ENCODE measurements around the gene ADGRB3. TPM values are rescaled to one million over a fixed set of nuclear protein-coding genes. Genes with fewer than 3 reads are reported as not detected.

ADGRB3 gene
- total RNA-seq, 6 donors from 2014 or later: 1.1 to 7.3 (median 3.0) TPM

DNA sequence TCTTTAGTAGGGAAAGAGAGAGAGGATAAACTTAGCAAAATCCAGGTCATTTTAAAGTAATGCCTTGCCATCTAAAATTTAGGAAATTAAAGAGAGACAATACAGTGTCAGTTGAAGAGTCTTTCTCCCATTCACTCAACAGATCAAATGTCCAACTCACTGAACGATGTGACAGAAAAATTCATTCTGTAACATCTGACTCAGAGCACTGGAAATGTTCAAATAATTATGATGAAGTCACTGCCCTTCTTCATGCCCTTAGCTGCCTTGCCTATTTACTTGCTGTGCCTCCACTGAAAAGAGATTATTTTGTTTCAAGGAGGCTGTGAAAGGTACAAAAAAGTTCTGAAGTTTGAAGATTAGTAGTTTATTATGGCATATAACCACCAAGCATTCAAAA is 434.8 kb downstream of the ADGRB3 start:
- no peak for TF ChIP-seq POLR2A (IDR thresholded peaks at IDR 0.05)
- TF ChIP-seq EP300 (IDR thresholded peaks at IDR 0.05): no peak
- TF ChIP-seq, protein P1, sequence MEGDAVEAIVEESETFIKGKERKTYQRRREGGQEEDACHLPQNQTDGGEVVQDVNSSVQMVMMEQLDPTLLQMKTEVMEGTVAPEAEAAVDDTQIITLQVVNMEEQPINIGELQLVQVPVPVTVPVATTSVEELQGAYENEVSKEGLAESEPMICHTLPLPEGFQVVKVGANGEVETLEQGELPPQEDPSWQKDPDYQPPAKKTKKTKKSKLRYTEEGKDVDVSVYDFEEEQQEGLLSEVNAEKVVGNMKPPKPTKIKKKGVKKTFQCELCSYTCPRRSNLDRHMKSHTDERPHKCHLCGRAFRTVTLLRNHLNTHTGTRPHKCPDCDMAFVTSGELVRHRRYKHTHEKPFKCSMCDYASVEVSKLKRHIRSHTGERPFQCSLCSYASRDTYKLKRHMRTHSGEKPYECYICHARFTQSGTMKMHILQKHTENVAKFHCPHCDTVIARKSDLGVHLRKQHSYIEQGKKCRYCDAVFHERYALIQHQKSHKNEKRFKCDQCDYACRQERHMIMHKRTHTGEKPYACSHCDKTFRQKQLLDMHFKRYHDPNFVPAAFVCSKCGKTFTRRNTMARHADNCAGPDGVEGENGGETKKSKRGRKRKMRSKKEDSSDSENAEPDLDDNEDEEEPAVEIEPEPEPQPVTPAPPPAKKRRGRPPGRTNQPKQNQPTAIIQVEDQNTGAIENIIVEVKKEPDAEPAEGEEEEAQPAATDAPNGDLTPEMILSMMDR (IDR thresholded peaks at IDR 0.05): no peak
- no peak for TF ChIP-seq POLR2AphosphoS5 (IDR thresholded peaks at IDR 0.05)
- H3K36me3 ChIP-seq: no peaks in the 10 kb centered on the region
- no peak overlapping the region for H3K27ac ChIP-seq
- H3K27me3 ChIP-seq: no peaks in the 10 kb centered on the region
- WGBS, 2 donors: 81 to 90% methylated on average over 1 of the region's 1 CpG
- H3K4me3 ChIP-seq: no peak overlapping the region
- H3K9me3 ChIP-seq: no peaks in the 10 kb centered on the region
- DNase-seq: no peak
- ATAC-seq (ENCODE audit: low FRiP score in 2 of 2): no peak
- no peaks in the 10 kb centered on the region for H3K4me1 ChIP-seq

GRCh38 chr6:69072796-69073195 is 437.7 kb downstream of the ADGRB3 start:
- Histone ChIP-seq H3K4me3 (no peak overlapping the region), H3K27ac (no peak overlapping the region), H3K9me3 (no peaks in the 10 kb centered on the region), H3K27me3 (no peaks in the 10 kb centered on the region), H3K36me3 (no peaks in the 10 kb centered on the region), H3K4me1 (no peaks in the 10 kb centered on the region)
- WGBS, 2 donors: 72 to 90% methylated on average over 1 of the region's 1 CpG
- no peak for ATAC-seq (ENCODE audit: low FRiP score in 2 of 2)
- TF ChIP-seq POLR2A (IDR thresholded peaks at IDR 0.05): no peak
- TF ChIP-seq, protein P1 (IDR thresholded peaks at IDR 0.05): no peak
- TF ChIP-seq EP300 (IDR thresholded peaks at IDR 0.05): no peak
- TF ChIP-seq POLR2AphosphoS5 (IDR thresholded peaks at IDR 0.05): no peak
- DNase-seq: no peak

DNA sequence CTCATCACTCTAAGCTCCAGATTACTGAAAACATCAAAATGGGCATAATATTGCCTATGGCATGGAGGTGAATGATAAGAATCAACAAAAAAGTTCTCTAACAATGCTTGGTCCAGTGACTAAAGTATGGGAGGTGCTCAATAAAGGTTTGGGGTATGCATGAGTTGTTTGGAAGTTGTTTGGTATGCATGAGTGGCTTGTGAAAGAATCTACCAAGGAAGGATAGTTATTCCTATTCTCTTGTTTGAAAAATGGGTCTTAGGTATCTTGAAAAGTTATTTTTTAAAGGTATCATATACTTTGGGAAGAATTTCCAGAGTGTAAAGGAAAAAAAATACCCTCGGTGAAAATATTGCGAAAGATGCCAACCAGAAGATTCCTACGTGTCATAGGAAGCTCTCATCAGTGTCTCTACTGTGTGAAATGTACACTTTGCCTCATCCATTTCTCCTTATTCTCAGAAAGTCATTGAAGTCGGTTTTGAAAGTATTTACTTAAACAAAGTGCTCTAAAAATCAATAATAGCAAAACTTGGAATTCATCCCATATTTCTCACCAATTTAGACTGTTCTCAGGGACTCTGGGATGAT is 449.8 kb downstream of the ADGRB3 start:
- H3K36me3 ChIP-seq: no peaks in the 10 kb centered on the region
- H3K27me3 ChIP-seq: no peaks in the 10 kb centered on the region
- no peak for TF ChIP-seq EP300 (IDR thresholded peaks at IDR 0.05)
- TF ChIP-seq POLR2AphosphoS5 (IDR thresholded peaks at IDR 0.05): no peak
- no peak for TF ChIP-seq POLR2A (IDR thresholded peaks at IDR 0.05)
- H3K4me1 ChIP-seq: no peaks in the 10 kb centered on the region
- WGBS, 2 donors: 63 to 69% methylated on average over 4 of the region's 4 CpGs
- H3K9me3 ChIP-seq: no peaks in the 10 kb centered on the region
- H3K27ac ChIP-seq: no peak overlapping the region
- ATAC-seq (ENCODE audit: low FRiP score in 2 of 2) (no peak), DNase-seq (no peak)
- H3K4me3 ChIP-seq: no peak overlapping the region

GRCh38 chr6:69086689-69087088 is 451.6 kb downstream of the ADGRB3 start:
- TF ChIP-seq EP300 (IDR thresholded peaks at IDR 0.05) (no peak), POLR2A (IDR thresholded peaks at IDR 0.05) (no peak), POLR2AphosphoS5 (IDR thresholded peaks at IDR 0.05) (no peak)
- TF ChIP-seq, protein P1 (IDR thresholded peaks at IDR 0.05): no peak
- WGBS, 2 donors: 82 to 87% methylated on average over 2 of the region's 2 CpGs
- ATAC-seq (ENCODE audit: low FRiP score in 2 of 2) (no peak), DNase-seq (no peak)
- Histone ChIP-seq H3K4me3 (no peak overlapping the region), H3K4me1 (no peaks in the 10 kb centered on the region), H3K9me3 (no peaks in the 10 kb centered on the region), H3K27me3 (no peaks in the 10 kb centered on the region), H3K36me3 (no peaks in the 10 kb centered on the region), H3K27ac (no peak overlapping the region)

DNA sequence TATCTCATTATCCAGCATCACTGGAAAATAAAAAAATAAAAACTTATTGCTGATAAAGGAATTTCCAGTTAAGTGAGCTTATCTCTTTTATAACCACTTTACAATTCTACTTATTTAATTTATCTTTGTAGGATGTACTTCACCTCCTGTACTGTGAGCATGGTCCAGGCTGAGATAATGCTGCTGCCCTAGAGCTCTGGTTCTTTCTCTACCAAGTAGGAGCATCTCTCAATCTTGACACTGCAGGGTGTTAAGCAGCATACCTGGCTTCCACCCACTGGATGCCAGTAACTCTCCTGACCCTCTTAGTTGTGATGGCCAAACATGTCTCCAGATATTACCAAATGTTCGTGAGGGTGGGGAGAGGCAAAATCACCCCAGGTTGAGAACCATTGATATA is 454.5 kb downstream of the ADGRB3 start:
- H3K4me3 ChIP-seq: no peak overlapping the region
- WGBS, 2 donors: 81% methylated on average over 1 of the region's 1 CpG

More for the DNA sequence above, 454.5 kb downstream of the ADGRB3 start:
- H3K36me3 ChIP-seq: no peaks in the 10 kb centered on the region
- H3K9me3 ChIP-seq: no peaks in the 10 kb centered on the region
- ATAC-seq (ENCODE audit: low FRiP score in 2 of 2) (no peak), DNase-seq (no peak)
- TF ChIP-seq, protein P1 (IDR thresholded peaks at IDR 0.05): no peak
- TF ChIP-seq POLR2AphosphoS5 (IDR thresholded peaks at IDR 0.05): no peak
- no peaks in the 10 kb centered on the region for H3K4me1 ChIP-seq
- no peak overlapping the region for H3K27ac ChIP-seq
- no peaks in the 10 kb centered on the region for H3K27me3 ChIP-seq

Measured in upper lobe of left lung (tissue), 6 donors.